HG03354 (cell line): ENCODE measurements around the gene ZNF143.
"Not testable (repeated sequence)": the region's sequence is repeated elsewhere in the genome, so short reads cannot be mapped to it uniquely, and the experiment has no call there.

Experiments used
- ATAC-seq: cut with Tn5 transposase; IDR thresholded peaks from one replicate; pipeline ENCODE4 v1.9.1; 2021; ENCODE audit warnings: mild to moderate bottlenecking; ENCODE audit not compliant: unreplicated experiment, poor library complexity, severe bottlenecking

The ZNF143 gene

GRCh38 chr11:9495803-9496514 lies 35.1 kb downstream of the ZNF143 start:
- no peak for ATAC-seq

- no peak for ATAC-seq
These were observed 37.8 kb downstream of the ZNF143 start for GRCh38 chr11:9498457-9499078.

- no peak for ATAC-seq
These were observed 45.9 kb downstream of the ZNF143 start for GRCh38 chr11:9506489-9507276.

GRCh38 chr11:9507277-9507580 lies 46.4 kb downstream of the ZNF143 start:
- ATAC-seq: no peak

- ATAC-seq: no peak
These were observed 48.2 kb downstream of the ZNF143 start for GRCh38 chr11:9509041-9509440.

GRCh38 chr11:9512370-9513019 lies 51.7 kb downstream of the ZNF143 start:
- ATAC-seq: no peak

- not testable (repeated sequence) for ATAC-seq
These were observed 53.8 kb downstream of the ZNF143 start for GRCh38 chr11:9514576-9514975.

- ATAC-seq: no peak
These were observed 55.3 kb downstream of the ZNF143 start for GRCh38 chr11:9516113-9516512.

GRCh38 chr11:9518835-9519410 lies 58.1 kb downstream of the ZNF143 start:
- ATAC-seq: no peak

- no peak for ATAC-seq
These were observed 63.2 kb downstream of the ZNF143 start for GRCh38 chr11:9524001-9524400.

- no peak for ATAC-seq
These were observed 64.3 kb downstream of the ZNF143 start for GRCh38 chr11:9525116-9525515.

- ATAC-seq: no peak
These were observed 66.8 kb downstream of the ZNF143 start for GRCh38 chr11:9527481-9528135.

GRCh38 chr11:9528136-9528501 lies 67.3 kb downstream of the ZNF143 start:
- ATAC-seq: no peak

- ATAC-seq: no peak
These were observed 67.9 kb downstream of the ZNF143 start for GRCh38 chr11:9528573-9529333.

GRCh38 chr11:9529334-9529650 lies 68.5 kb downstream of the ZNF143 start:
- no peak for ATAC-seq

GRCh38 chr11:9530020-9530621 lies 69.3 kb downstream of the ZNF143 start:
- ATAC-seq: no peak

- ATAC-seq: no peak
These were observed 70.3 kb downstream of the ZNF143 start for GRCh38 chr11:9530901-9531625.

GRCh38 chr11:9533058-9533457 lies 72.2 kb downstream of the ZNF143 start:
- ATAC-seq: no peak
